ENCODE measurements around the gene PARD3.
"Not testable (repeated sequence)": the region's sequence is repeated elsewhere in the genome, so short reads cannot be mapped to it uniquely, and the experiment has no call there.

The PARD3 gene

GRCh38 chr10:34406463-34407323, 408.4 kb downstream of the PARD3 start:
- no peak for DNase-seq

GRCh38 chr10:34405611-34406462, 409.3 kb downstream of the PARD3 start:
- DNase-seq = no peak

GRCh38 chr10:34403512-34403911, 411.6 kb downstream of the PARD3 start:
- DNase-seq = no peak

- DNase-seq = no peak
These were observed 415.0 kb downstream of the PARD3 start for GRCh38 chr10:34400075-34400474.

GRCh38 chr10:34399013-34399412, 416.1 kb downstream of the PARD3 start:
- no peak for DNase-seq

- no peak for DNase-seq
These were observed 417.8 kb downstream of the PARD3 start for GRCh38 chr10:34397324-34397723.

GRCh38 chr10:34396663-34397062, 418.4 kb downstream of the PARD3 start:
- DNase-seq = no peak

- no peak for DNase-seq
These were observed 422.4 kb downstream of the PARD3 start for GRCh38 chr10:34392641-34393170.

GRCh38 chr10:34391168-34391567, 423.9 kb downstream of the PARD3 start:
- DNase-seq = not testable (repeated sequence)

- no peak for DNase-seq
These were observed 425.3 kb downstream of the PARD3 start for GRCh38 chr10:34389801-34390200.

GRCh38 chr10:34386921-34387320, 428.2 kb downstream of the PARD3 start:
- no peak for DNase-seq

GRCh38 chr10:34384372-34384771, 430.7 kb downstream of the PARD3 start:
- DNase-seq = peak; percentile 25

- DNase-seq = no peak
These were observed 432.5 kb downstream of the PARD3 start for GRCh38 chr10:34382626-34383025.

GRCh38 chr10:34380856-34381255, 434.2 kb downstream of the PARD3 start:
- no peak for DNase-seq

GRCh38 chr10:34378297-34378696, 436.8 kb downstream of the PARD3 start:
- DNase-seq = no peak

GRCh38 chr10:34377833-34378232, 437.3 kb downstream of the PARD3 start:
- DNase-seq = no peak

- DNase-seq = no peak
These were observed 440.6 kb downstream of the PARD3 start for GRCh38 chr10:34374356-34375045.

- DNase-seq = no peak
These were observed 441.9 kb downstream of the PARD3 start for GRCh38 chr10:34373211-34373610.

GRCh38 chr10:34372509-34372908, 442.6 kb downstream of the PARD3 start:
- DNase-seq = no peak

GRCh38 chr10:34370126-34370525, 445.0 kb downstream of the PARD3 start:
- DNase-seq = no peak

- no peak for DNase-seq
These were observed 446.0 kb downstream of the PARD3 start for GRCh38 chr10:34369120-34369519.

- no peak for DNase-seq
These were observed 450.7 kb downstream of the PARD3 start for GRCh38 chr10:34364253-34365037.
